GM12878 (cell line): ENCODE measurements around the gene STPG1.

ENCODE experiments used
- BACH1 ChIP-seq: fragments of 450-650 bp; IDR thresholded peaks from 2 replicates; pipeline ENCODE4 v1.6.1; 2017; ENCODE audit warnings: mild to moderate bottlenecking, borderline replicate concordance
- CEBPB ChIP-seq, 2 experiments: fragments of 150-350 bp in 1 of 2; IDR thresholded peaks; 2 replicates each; pipeline ENCODE4 v1.6.1; 2012 to 2014; ENCODE audit warnings: low read depth in 2 of 2, low read length in 2 of 2, borderline replicate concordance in 1 of 2, inconsistent platforms in 1 of 2
- E2F8 ChIP-seq: fragments of 450-650 bp; IDR thresholded peaks from 2 replicates; pipeline ENCODE4 v1.6.1; 2018; ENCODE audit warnings: mild to moderate bottlenecking, low read depth, moderate library complexity; ENCODE audit not compliant: partially characterized antibody
- GABPA ChIP-seq: IDR thresholded peaks from 2 replicates; pipeline ENCODE4 v1.6.1; 2014; ENCODE audit warnings: antibody characterized with exemption, low read depth, mild to moderate bottlenecking, inconsistent platforms
- HDAC2 ChIP-seq: fragments of 200-600 bp; sonication (generic); IDR thresholded peaks from 2 replicates; pipeline ENCODE4 v1.6.1; 2017
- KLF5 ChIP-seq: fragments of 450-650 bp; IDR thresholded peaks from 2 replicates; pipeline ENCODE4 v1.6.1; 2014; ENCODE audit warnings: mild to moderate bottlenecking; ENCODE audit not compliant: partially characterized antibody
- NFYA ChIP-seq: IDR thresholded peaks from 2 replicates; pipeline ENCODE4 v1.6.1; 2011; ENCODE audit warnings: low read depth, mild to moderate bottlenecking, low read length, improper control_type of control experiment, borderline replicate concordance
- POLR2AphosphoS2 ChIP-seq: IDR thresholded peaks from 2 replicates; pipeline ENCODE4 v1.6.1; 2011; ENCODE audit warnings: low read depth, mild to moderate bottlenecking, low read length, improper control_type of control experiment, moderate library complexity
- POLR2AphosphoS5 ChIP-seq: IDR thresholded peaks from 2 replicates; pipeline ENCODE4 v1.6.1; 2011; ENCODE audit warnings: mild to moderate bottlenecking, low read length, inconsistent platforms
- RAD21 ChIP-seq: IDR thresholded peaks from 2 replicates; pipeline ENCODE4 v1.6.1; 2011; ENCODE audit warnings: mild to moderate bottlenecking, low read depth, low read length, moderate library complexity; ENCODE audit not compliant: insufficient read depth
- TBL1XR1 ChIP-seq: IDR thresholded peaks from 2 replicates; pipeline ENCODE4 v1.6.1; 2012; ENCODE audit warnings: low read depth, low read length, improper control_type of control experiment
- YY1 ChIP-seq: IDR thresholded peaks from 2 replicates; pipeline ENCODE4 v1.6.1; 2011; ENCODE audit warnings: low read depth, mild to moderate bottlenecking, low read length
- TF ChIP-seq, protein P1 (sequence below), 3 experiments: IDR thresholded peaks in 2 of 3; conservative IDR thresholded peaks in 1 of 3; 2 replicates each; pipeline ENCODE4 v1.5.1; 2011; ENCODE audit warnings: low read depth in 3 of 3, low read length in 3 of 3, mild to moderate bottlenecking in 3 of 3, control low read depth in 2 of 3, moderate library complexity in 2 of 3, inconsistent platforms in 1 of 3, mixed read lengths in 1 of 3; ENCODE audit not compliant: control insufficient read depth in 2 of 3, insufficient read depth in 1 of 3; ENCODE audit errors: extremely low read depth in 1 of 3

DNA sequence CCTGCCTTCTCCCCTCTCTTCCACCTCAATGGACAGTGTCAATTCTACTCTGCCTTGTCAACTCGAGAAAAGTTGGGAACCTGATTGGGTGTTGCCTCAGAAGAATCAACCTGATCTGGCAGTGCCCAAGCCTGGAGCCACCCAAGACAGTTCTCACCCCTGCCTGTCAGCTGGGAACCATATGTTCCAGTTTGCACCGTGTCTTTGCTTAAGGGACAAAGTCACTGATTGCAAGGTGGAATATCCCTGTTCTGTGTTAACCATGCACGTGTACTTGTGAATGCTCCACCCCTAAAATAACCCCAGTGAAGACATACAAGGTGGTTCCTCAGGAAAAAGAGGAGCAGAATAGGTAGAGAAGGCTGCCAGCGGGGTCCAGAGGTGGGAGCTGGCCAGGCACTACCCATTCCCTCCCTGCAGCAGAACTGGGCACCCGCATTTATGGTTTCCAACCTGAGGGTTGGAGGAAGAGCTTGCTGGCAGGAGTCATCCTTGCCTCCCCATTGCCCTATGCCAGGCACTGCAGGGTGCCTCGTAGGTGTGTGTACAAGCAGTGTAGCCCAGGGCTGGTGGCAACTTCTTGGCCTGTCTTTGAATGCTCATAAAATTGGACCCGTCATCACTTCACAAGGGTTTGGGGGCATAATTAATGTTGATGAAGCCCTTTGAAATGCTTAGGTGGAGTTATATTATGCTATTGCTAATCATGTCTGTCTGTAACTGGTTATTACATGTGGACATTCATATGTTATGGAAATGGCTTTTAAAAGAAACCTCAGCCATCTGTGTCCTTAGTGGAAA, 13.4 kb upstream of the STPG1 start:
- no peak for TF ChIP-seq YY1
- no peak for TF ChIP-seq HDAC2
- no peak for TF ChIP-seq POLR2AphosphoS2
- TF ChIP-seq TBL1XR1: no peak
- no peak for TF ChIP-seq E2F8
- TF ChIP-seq, protein P1, sequence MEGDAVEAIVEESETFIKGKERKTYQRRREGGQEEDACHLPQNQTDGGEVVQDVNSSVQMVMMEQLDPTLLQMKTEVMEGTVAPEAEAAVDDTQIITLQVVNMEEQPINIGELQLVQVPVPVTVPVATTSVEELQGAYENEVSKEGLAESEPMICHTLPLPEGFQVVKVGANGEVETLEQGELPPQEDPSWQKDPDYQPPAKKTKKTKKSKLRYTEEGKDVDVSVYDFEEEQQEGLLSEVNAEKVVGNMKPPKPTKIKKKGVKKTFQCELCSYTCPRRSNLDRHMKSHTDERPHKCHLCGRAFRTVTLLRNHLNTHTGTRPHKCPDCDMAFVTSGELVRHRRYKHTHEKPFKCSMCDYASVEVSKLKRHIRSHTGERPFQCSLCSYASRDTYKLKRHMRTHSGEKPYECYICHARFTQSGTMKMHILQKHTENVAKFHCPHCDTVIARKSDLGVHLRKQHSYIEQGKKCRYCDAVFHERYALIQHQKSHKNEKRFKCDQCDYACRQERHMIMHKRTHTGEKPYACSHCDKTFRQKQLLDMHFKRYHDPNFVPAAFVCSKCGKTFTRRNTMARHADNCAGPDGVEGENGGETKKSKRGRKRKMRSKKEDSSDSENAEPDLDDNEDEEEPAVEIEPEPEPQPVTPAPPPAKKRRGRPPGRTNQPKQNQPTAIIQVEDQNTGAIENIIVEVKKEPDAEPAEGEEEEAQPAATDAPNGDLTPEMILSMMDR (IDR thresholded peaks at IDR 0.05 in 2 of 3, conservative IDR thresholded peaks at IDR 0.05 in 1 of 3; ENCODE audit: control insufficient read depth in 2 of 3, extremely low read depth in 1 of 3, insufficient read depth in 1 of 3, low read depth in 3 of 3, low read length in 3 of 3): no peak
- TF ChIP-seq CEBPB (IDR thresholded peaks at IDR 0.05; ENCODE audit: borderline replicate concordance in 1 of 2, low read depth in 2 of 2, low read length in 2 of 2): no peak
- TF ChIP-seq BACH1: no peak
- TF ChIP-seq POLR2AphosphoS5: no peak
- TF ChIP-seq KLF5: no peak
- TF ChIP-seq NFYA: no peak
- TF ChIP-seq GABPA: no peak
- no peak for TF ChIP-seq RAD21
